Gastrocnemius medialis (tissue), 4 donors: ENCODE measurements around the gene ERC2. TPM values are rescaled to one million over a fixed set of nuclear protein-coding genes. Genes with fewer than 3 reads are reported as not detected.

Experiments
- ATAC-seq, 2 donors: fragments of 150-250 bp; one replicate each; pipeline ENCODE4 v1.9.1; 2016
- DNase-seq, 2 donors: peaks; one replicate each; pipeline ENCODE4 v3.0.0-alpha.2; 2019
- H3K27ac ChIP-seq, 4 donors: fragments of 200-600 bp; sonication (generic); 1 replicate in 1 of 4; 2 replicates in 3 of 4; pipeline ENCODE4 v1.5.1; 2016 to 2018; ENCODE audit warnings: mild to moderate bottlenecking in 2 of 4, moderate library complexity in 1 of 4
- H3K27me3 ChIP-seq, 3 donors: fragments of 200-600 bp; sonication (generic) in 2 of 3; 1 replicate in 1 of 3; 2 replicates in 2 of 3; pipeline versions ENCODE4 v1.5.1 to v1.6.0; 2016 to 2019; ENCODE audit warnings: mild to moderate bottlenecking in 1 of 3, moderate library complexity in 1 of 3
- H3K36me3 ChIP-seq, 2 donors: fragments of 200-600 bp; sonication (generic) in 1 of 2; one replicate each; pipeline ENCODE4 v1.5.1; 2017 to 2018
- H3K4me1 ChIP-seq, 2 donors: fragments of 200-600 bp; sonication (generic) in 1 of 2; one replicate each; pipeline ENCODE4 v1.5.1; 2016 to 2017; ENCODE audit warnings: mild to moderate bottlenecking in 2 of 2
- H3K4me3 ChIP-seq, 4 donors: fragments of 200-600 bp; sonication (generic) in 3 of 4; 1 replicate in 1 of 4; 2 replicates in 3 of 4; pipeline ENCODE4 v1.5.1; 2016 to 2019; ENCODE audit warnings: mild to moderate bottlenecking in 2 of 4
- H3K9me3 ChIP-seq, 3 donors: fragments of 200-600 bp; sonication (generic) in 2 of 3; 1 replicate in 1 of 3; 2 replicates in 2 of 3; pipeline ENCODE4 v1.5.1; 2016 to 2019
- CTCF ChIP-seq, 5 experiments: fragments of 450-650 bp in 3 of 5; fragments of 200-600 bp in 2 of 5; sonication (generic) in 2 of 5; IDR thresholded peaks in 4 of 5; conservative IDR thresholded peaks in 1 of 5; 1 replicate in 4 of 5; 2 replicates in 1 of 5; pipeline ENCODE4 v1.5.1; 2016 to 2019; ENCODE audit warnings: antibody characterized with exemption in 5 of 5, mild to moderate bottlenecking in 3 of 5, moderate library complexity in 3 of 5
- POLR2A ChIP-seq, 2 donors: fragments of 450-650 bp; IDR thresholded peaks; one replicate each; pipeline ENCODE4 v1.6.1; 2017; ENCODE audit warnings: antibody characterized with exemption in 2 of 2, mild to moderate bottlenecking in 2 of 2, moderate library complexity in 2 of 2
- in situ Hi-C, 4 donors: fragments of 200-750 bp; cut with MboI; loops; one replicate each; pipeline versions ENCODE4 v1.15.0 to v1.8.0; 2017; ENCODE audit warnings: low sequenced_read_pairs in 4 of 4
- intact Hi-C: fragments of 100-400 bp; cut with DNase I; formaldehyde crosslinking; loops from one replicate; pipeline ENCODE4 v1.15.1; 2023; ENCODE audit warnings: low total_unique reads
- total RNA-seq, 4 donors: library from RNA; depleted of rRNA; stranded (reverse); fragments of >200 nt; gene quantifications; one replicate each; pipeline versions ENCODE4 v1.1.0 to v1.2.3, GENCODE V29; 2016

Gene ERC2
- total RNA-seq, 4 donors from 2014 or later, result not detected

- ATAC-seq (no peak), DNase-seq (no peak)
- no peak for TF ChIP-seq CTCF (IDR thresholded peaks at IDR 0.05 in 4 of 5, conservative IDR thresholded peaks at IDR 0.05 in 1 of 5)
- TF ChIP-seq POLR2A (IDR thresholded peaks at IDR 0.05), result no peak
- in situ Hi-C loops (no loop called here), intact Hi-C loops (no loop called here)
- no peak overlapping the region for H3K27ac ChIP-seq
- no peaks in the 10 kb centered on the region for H3K9me3 ChIP-seq
- H3K4me1 ChIP-seq, result no peaks in the 10 kb centered on the region
- no peak overlapping the region for H3K4me3 ChIP-seq
- H3K27me3 ChIP-seq, result no peaks in the 10 kb centered on the region
- no peaks in the 10 kb centered on the region for H3K36me3 ChIP-seq
Measured at GRCh38 chr3:55619046-55619808, 849.0 kb downstream of the ERC2 start.

GRCh38 chr3:55617385-55617784 lies 850.9 kb downstream of the ERC2 start:
- Histone ChIP-seq H3K4me3 (no peak overlapping the region), H3K9me3 (no peaks in the 10 kb centered on the region), H3K27ac (no peak overlapping the region), H3K27me3 (no peaks in the 10 kb centered on the region), H3K36me3 (no peaks in the 10 kb centered on the region), H3K4me1 (no peaks in the 10 kb centered on the region)
- ATAC-seq (no peak), DNase-seq (no peak)
- in situ Hi-C loops (no loop called here), intact Hi-C loops (no loop called here)
- TF ChIP-seq POLR2A (IDR thresholded peaks at IDR 0.05), result no peak
- no peak for TF ChIP-seq CTCF (IDR thresholded peaks at IDR 0.05 in 4 of 5, conservative IDR thresholded peaks at IDR 0.05 in 1 of 5)

- H3K9me3 ChIP-seq, result no peaks in the 10 kb centered on the region
- no peaks in the 10 kb centered on the region for H3K4me1 ChIP-seq
- in situ Hi-C loops, result no loop called here
- intact Hi-C loops, result no loop called here
- no peaks in the 10 kb centered on the region for H3K36me3 ChIP-seq
- no peaks in the 10 kb centered on the region for H3K27me3 ChIP-seq
- TF ChIP-seq CTCF (IDR thresholded peaks at IDR 0.05 in 4 of 5, conservative IDR thresholded peaks at IDR 0.05 in 1 of 5), result no peak
- no peak for TF ChIP-seq POLR2A (IDR thresholded peaks at IDR 0.05)
- H3K4me3 ChIP-seq, result no peak overlapping the region
- ATAC-seq, result no peak
- no peak for DNase-seq
- no peak overlapping the region for H3K27ac ChIP-seq
Measured at GRCh38 chr3:55616803-55617202, 851.5 kb downstream of the ERC2 start.

GRCh38 chr3:55615694-55616295 lies 852.5 kb downstream of the ERC2 start:
- in situ Hi-C loops (no loop called here), intact Hi-C loops (no loop called here)
- Histone ChIP-seq H3K4me1 (no peaks in the 10 kb centered on the region), H3K9me3 (no peaks in the 10 kb centered on the region), H3K4me3 (no peak overlapping the region), H3K27me3 (no peaks in the 10 kb centered on the region), H3K27ac (no peak overlapping the region), H3K36me3 (no peaks in the 10 kb centered on the region)
- DNase-seq (peak in 1 of 2 donors; percentile 26), ATAC-seq (peak; percentile 41 to 47)
- TF ChIP-seq POLR2A (IDR thresholded peaks at IDR 0.05) (no peak), CTCF (IDR thresholded peaks at IDR 0.05 in 4 of 5, conservative IDR thresholded peaks at IDR 0.05 in 1 of 5) (no peak)
